H1 (cell line): Measurements from ENCODE around the gene INPPL1. TPM values are rescaled to one million over a fixed set of nuclear protein-coding genes. Genes with fewer than 3 reads are reported as not detected.

Experiments
- CTCF ChIA-PET: fragments of 300-600 bp; sonication (Branson Sonifier 250); formaldehyde crosslinking; loops from one replicate; lab custom pipeline; 2021; ENCODE audit not compliant: partially characterized antibody; lab: Charles Lee
- POLR2A ChIA-PET: fragments of 300-600 bp; sonication (Branson Sonifier 250); formaldehyde crosslinking; loops from one replicate; lab custom pipeline; 2021; ENCODE audit warnings: inconsistent platforms; ENCODE audit not compliant: partially characterized antibody; lab: Charles Lee
- DNase-seq, 2 experiments: peaks; one replicate each; pipeline versions ENCODE4 v3.0.0 to v3.0.0-alpha.2; 2010 to 2022; ENCODE audit warnings: low spot score in 2 of 2, low read depth in 1 of 2, mixed read lengths in 1 of 2
- FAIRE-seq: peaks from 2 replicates; lab custom pipeline; 2011; peaks lifted over from hg19 to GRCh38; lab: Jason Lieb, UNC
- H2AFZ ChIP-seq: 2 replicates; pipeline ENCODE4 v1.8.1; 2012; ENCODE audit warnings: low read length, inconsistent platforms
- H2AK5ac ChIP-seq: 2 replicates; pipeline ENCODE4 v1.6.1; 2013; ENCODE audit warnings: low read depth, low read length
- H2BK120ac ChIP-seq: replicated peaks from 2 replicates; pipeline ENCODE3; 2013; ENCODE audit warnings: low read depth, low read length, inconsistent platforms
- H2BK12ac ChIP-seq: 2 replicates; pipeline ENCODE4 v1.6.1; 2013; ENCODE audit warnings: low read depth, low read length
- H2BK15ac ChIP-seq: 2 replicates; pipeline ENCODE4 v1.6.1; 2013; ENCODE audit warnings: low read length
- H2BK20ac ChIP-seq: 2 replicates; pipeline ENCODE4 v1.6.1; 2013; ENCODE audit warnings: low read length
- H2BK5ac ChIP-seq: 2 replicates; pipeline ENCODE4 v1.6.1; 2013; ENCODE audit warnings: low read depth, low read length
- H3K14ac ChIP-seq: 2 replicates; pipeline ENCODE4 v1.6.1; 2013; ENCODE audit warnings: inconsistent platforms; ENCODE audit not compliant: insufficient read length
- H3K18ac ChIP-seq: 2 replicates; pipeline ENCODE4 v1.6.1; 2013; ENCODE audit warnings: low read length; ENCODE audit errors: extremely low read depth
- H3K23ac ChIP-seq: 2 replicates; pipeline ENCODE4 v1.6.1; 2013; ENCODE audit warnings: inconsistent platforms; ENCODE audit not compliant: insufficient read length
- H3K23me2 ChIP-seq: 2 replicates; pipeline ENCODE4 v1.6.1; 2013; ENCODE audit warnings: low read depth, low read length
- H3K27ac ChIP-seq: 2 replicates; pipeline ENCODE4 v1.6.1; 2011; ENCODE audit warnings: low read depth, low read length, inconsistent platforms
- H3K27me3 ChIP-seq, 4 experiments: replicated peaks in 1 of 4; 1 replicate in 1 of 4; 2 replicates in 3 of 4; pipeline versions ENCODE4 v1.6.1 to v1.8.1; 2011 to 2013; ENCODE audit warnings: low read length in 3 of 4, mild to moderate bottlenecking in 3 of 4, inconsistent platforms in 2 of 4, mixed read lengths in 2 of 4, moderate library complexity in 1 of 4; ENCODE audit not compliant: control insufficient read depth in 3 of 4, insufficient read depth in 3 of 4; ENCODE audit errors: extremely low read depth in 1 of 4
- H3K36me3 ChIP-seq, 4 experiments: 2 replicates each; pipeline versions ENCODE4 v1.6.1 to v1.8.1; 2011 to 2013; ENCODE audit warnings: mild to moderate bottlenecking in 4 of 4, low read length in 3 of 4, moderate library complexity in 2 of 4, control low read depth in 1 of 4, inconsistent platforms in 1 of 4; ENCODE audit not compliant: insufficient read depth in 4 of 4, control insufficient read depth in 2 of 4
- H3K4ac ChIP-seq: replicated peaks from 2 replicates; pipeline ENCODE3; 2013; ENCODE audit warnings: low read length, low read depth, mixed read lengths, inconsistent platforms; ENCODE audit not compliant: insufficient read length
- H3K4me1 ChIP-seq, 4 experiments: replicated peaks in 1 of 4; 1 replicate in 1 of 4; 2 replicates in 3 of 4; pipeline versions ENCODE4 v1.6.1 to v1.8.1; 2011 to 2013; ENCODE audit warnings: low read length in 3 of 4, inconsistent platforms in 2 of 4, mixed read lengths in 1 of 4; ENCODE audit not compliant: insufficient read depth in 4 of 4, control insufficient read depth in 3 of 4
- H3K4me2 ChIP-seq, 2 experiments: 2 replicates each; pipeline versions ENCODE4 v1.6.1 to v1.8.1; 2011 to 2013; ENCODE audit warnings: low read depth in 2 of 2, low read length in 2 of 2, control low read depth in 1 of 2, inconsistent platforms in 1 of 2, mild to moderate bottlenecking in 1 of 2; ENCODE audit not compliant: insufficient read depth in 1 of 2
- H3K4me3 ChIP-seq, 4 experiments: fragments of 200-600, 300-600 bp in 1 of 4; sonication (generic), shearing (Covaris generic), sonication (Bioruptor Twin) in 1 of 4; 2 replicates each; pipeline versions ENCODE4 v1.5.1 to v1.8.1; 2011 to 2016; ENCODE audit warnings: low read length in 4 of 4, low read depth in 3 of 4, control low read depth in 2 of 4, inconsistent platforms in 2 of 4, mild to moderate bottlenecking in 2 of 4, mixed read lengths in 1 of 4, moderate library complexity in 1 of 4; ENCODE audit not compliant: insufficient read depth in 2 of 4; ENCODE audit errors: extremely low read depth in 1 of 4
- H3K56ac ChIP-seq: replicated peaks from 2 replicates; pipeline ENCODE3; 2013; ENCODE audit warnings: low read depth, mild to moderate bottlenecking, mixed read lengths, low read length, inconsistent platforms; ENCODE audit not compliant: insufficient read length
- H3K79me1 ChIP-seq: 2 replicates; pipeline ENCODE4 v1.6.1; 2013; ENCODE audit warnings: low read depth, low read length, control low read depth
- H3K79me2 ChIP-seq, 2 experiments: 2 replicates each; pipeline versions ENCODE4 v1.6.1 to v1.8.1; 2012 to 2013; ENCODE audit warnings: low read length in 2 of 2, mild to moderate bottlenecking in 2 of 2, inconsistent platforms in 1 of 2; ENCODE audit not compliant: insufficient read depth in 2 of 2, control insufficient read depth in 1 of 2
- H3K9ac ChIP-seq, 4 experiments: replicated peaks in 1 of 4; 1 replicate in 1 of 4; 2 replicates in 3 of 4; pipeline versions ENCODE4 v1.6.1 to v1.8.1; 2011 to 2013; ENCODE audit warnings: low read depth in 3 of 4, low read length in 3 of 4, control low read depth in 2 of 4, mild to moderate bottlenecking in 2 of 4, moderate library complexity in 2 of 4, inconsistent platforms in 1 of 4; ENCODE audit errors: extremely low read depth in 1 of 4
- H3K9me3 ChIP-seq, 2 experiments: 2 replicates each; pipeline versions ENCODE4 v1.6.1 to v1.8.1; 2012 to 2013; ENCODE audit warnings: mild to moderate bottlenecking in 2 of 2, moderate library complexity in 2 of 2, control low read depth in 1 of 2, inconsistent platforms in 1 of 2, low read depth in 1 of 2, low read length in 1 of 2, mixed read lengths in 1 of 2; ENCODE audit not compliant: insufficient read depth in 2 of 2
- H4K20me1 ChIP-seq, 2 experiments: replicated peaks in 1 of 2; 2 replicates each; pipeline versions ENCODE3 to v1.8.1; 2011 to 2013; ENCODE audit warnings: inconsistent platforms in 2 of 2, low read length in 2 of 2, mild to moderate bottlenecking in 1 of 2; ENCODE audit not compliant: insufficient read depth in 2 of 2, control insufficient read depth in 1 of 2
- H4K5ac ChIP-seq: 2 replicates; pipeline ENCODE4 v1.6.1; 2013; ENCODE audit warnings: low read length, low read depth, mixed read lengths, inconsistent platforms; ENCODE audit not compliant: insufficient read length
- H4K8ac ChIP-seq: 2 replicates; pipeline ENCODE4 v1.8.0; 2013; ENCODE audit warnings: mild to moderate bottlenecking, moderate library complexity, low read length, inconsistent platforms; ENCODE audit not compliant: insufficient read depth; ENCODE audit errors: extremely low read depth
- H4K91ac ChIP-seq: replicated peaks from 2 replicates; pipeline ENCODE3; 2013; ENCODE audit warnings: low read length, mixed read lengths, inconsistent platforms; ENCODE audit not compliant: insufficient read length
- BACH1 ChIP-seq: IDR thresholded peaks from 2 replicates; pipeline ENCODE4 v1.6.1; 2012; ENCODE audit warnings: low read length, improper control_type of control experiment
- BRCA1 ChIP-seq: IDR thresholded peaks from 2 replicates; pipeline ENCODE4 v1.6.1; 2012; ENCODE audit warnings: low read depth, low read length, improper control_type of control experiment
- CHD2 ChIP-seq: IDR thresholded peaks from 2 replicates; pipeline ENCODE4 v1.6.1; 2012; ENCODE audit warnings: low read length, improper control_type of control experiment
- E2F6 ChIP-seq: IDR thresholded peaks from 2 replicates; pipeline ENCODE4 v1.6.1; 2012; ENCODE audit warnings: inconsistent platforms
- HDAC6 ChIP-seq: IDR thresholded peaks from one replicate; pipeline ENCODE4 v1.7.1; 2012; ENCODE audit warnings: low read depth, mild to moderate bottlenecking, inconsistent platforms, low read length, moderate library complexity
- NRF1 ChIP-seq: IDR thresholded peaks from 2 replicates; pipeline ENCODE4 v1.6.1; 2011; ENCODE audit warnings: mild to moderate bottlenecking, low read depth, low read length, improper control_type of control experiment
- PHF8 ChIP-seq: fragments of 200-600 bp; sonication (generic); conservative IDR thresholded peaks from 2 replicates; pipeline ENCODE4 v1.7.1; 2012; ENCODE audit warnings: low read depth, mild to moderate bottlenecking, inconsistent platforms, low read length, moderate library complexity
- POU5F1 ChIP-seq: IDR thresholded peaks from 2 replicates; pipeline ENCODE4 v1.6.1; 2011; ENCODE audit warnings: low read depth, mild to moderate bottlenecking, low read length, moderate library complexity
- RBBP5 ChIP-seq: IDR thresholded peaks from 2 replicates; pipeline ENCODE4 v1.7.1; 2012; ENCODE audit warnings: low read depth, mild to moderate bottlenecking, inconsistent platforms, low read length, moderate library complexity, borderline replicate concordance
- SIX5 ChIP-seq: IDR thresholded peaks from 2 replicates; pipeline ENCODE4 v1.6.1; 2011; ENCODE audit warnings: mild to moderate bottlenecking, low read depth, low read length
- SRF ChIP-seq: IDR thresholded peaks from 2 replicates; pipeline ENCODE4 v1.6.1; 2011; ENCODE audit warnings: mild to moderate bottlenecking, low read depth, low read length, moderate library complexity
- TAF7 ChIP-seq: optimal IDR thresholded peaks from 2 replicates; pipeline ENCODE3; 2011; ENCODE audit warnings: low read depth, mild to moderate bottlenecking, inconsistent platforms, low read length, moderate library complexity, borderline replicate concordance
- TBP ChIP-seq: IDR thresholded peaks from 2 replicates; pipeline ENCODE4 v1.6.1; 2011; ENCODE audit warnings: low read depth, low read length, improper control_type of control experiment
- WGBS, 2 experiments: shearing (Covaris generic) in 1 of 2; methylation state at CpG; one replicate each; pipeline versions ENCODE4 v1.1.6 to v1.1.7; 2013 to 2015; ENCODE audit warnings: low lambda C conversion rate in 2 of 2, mixed read lengths in 2 of 2, inconsistent platforms in 1 of 2, low coverage in 1 of 2, missing lambda C conversion rate in 1 of 2; ENCODE audit not compliant: insufficient replicate concordance in 2 of 2, insufficient coverage in 1 of 2, insufficient read length in 1 of 2; ENCODE audit errors: extremely low coverage in 1 of 2, missing lambda C conversion rate in 1 of 2; 5-methylcytosine and 5-hydroxymethylcytosine counted together
- polyA plus RNA-seq, 7 experiments: library from polyadenylated mRNA; depleted of rRNA in 3 of 7; stranded (reverse) in 5 of 7; unstranded in 2 of 7; fragments of >200 nt in 5 of 7; fragments of 200-250 nt in 2 of 7; gene quantifications; 1 replicate in 5 of 7; 2 replicates in 1 of 7; 4 replicates in 1 of 7; pipeline versions ENCODE4 v1.2.1 to v1.2.3, GENCODE V29; 2011 to 2013; ENCODE audit warnings: missing spikeins in 2 of 7, mixed read lengths in 2 of 7
- total RNA-seq: library from RNA; stranded (reverse); fragmentation: NEBNext Ultra II Directional; extraction: Animal tissue kit (Norgen Biotek cat#: 25700); gene quantifications from 2 replicates; pipeline ENCODE4 v1.2.1, GENCODE V29; 2021

The INPPL1 gene
- total and polyA plus RNA-seq, 2 of the 8 experiments (the other 6 are each of a cell fraction or from before 2014, with no cell fraction given) = 54.5 to 79.5 TPM

GRCh38 chr11:72251614-72252013, 27.0 kb downstream of the INPPL1 start:
- Histone ChIP-seq H4K8ac (no peak overlapping the region), H2AK5ac (no peak overlapping the region; the same call in 1 of the 2 replicates), H3K4me1 (peaks cover 0 to 3% (median 0%) of the 10 kb centered on the region in 4 experiments; a peak in 1 of 7 replicates), H2BK20ac (no peak overlapping the region), H2BK12ac (no peak overlapping the region), H3K4me2 (no peak overlapping the region), H3K9me3 (0 out of 4 replicates have a peak, but pooled peaks cover 0 to 5% of the 10 kb centered on the region in 2 experiments), H3K56ac (no peak overlapping the region), H3K27ac (no peak overlapping the region), H3K9ac (no peak overlapping the region), H3K4me3 (no peak overlapping the region), H2BK15ac (no peak overlapping the region), H3K18ac (no peak overlapping the region), H3K4ac (no peak overlapping the region), H2BK120ac (no peak overlapping the region), H3K23ac (no peak overlapping the region), H3K27me3 (peaks cover 8 to 27% (median 17%) of the 10 kb centered on the region in 4 experiments), H2BK5ac (no peak overlapping the region), H4K91ac (no peak overlapping the region), H3K36me3 (no peaks in the 10 kb centered on the region), H3K23me2 (no peaks in the 10 kb centered on the region), H3K79me1 (no peaks in the 10 kb centered on the region), H4K5ac (no peak overlapping the region), H4K20me1 (no peaks in the 10 kb centered on the region), H2AFZ (no peak overlapping the region), H3K14ac (no peak overlapping the region), H3K79me2 (no peaks in the 10 kb centered on the region)
- POLR2A ChIA-PET = interaction anchor here (0.8 kb wide), 1 partner anchor 28 kb away, joined by 3 read pairs; no protein-coding TSS in a partner anchor
- WGBS, 2 experiments = 76% methylated on average over 5 of the region's 5 CpGs; no CpG with 5 or more reads in 1 of the 2 experiments
- CTCF ChIA-PET = interaction anchor here (0.6 to 1.7 kb wide), 7 partner anchors 13 to 212 kb away, joined by 3 to 6 read pairs (median 3); no protein-coding TSS in a partner anchor
- DNase-seq (no peak), FAIRE-seq (no peak)
- TF ChIP-seq BACH1 = no peak
- no peak for TF ChIP-seq SRF
- TF ChIP-seq TBP = no peak
- TF ChIP-seq BRCA1 = no peak
- TF ChIP-seq POU5F1 = no peak
- TF ChIP-seq SIX5 = no peak
- TF ChIP-seq E2F6 = no peak
- no peak for TF ChIP-seq NRF1
- no peak for TF ChIP-seq CHD2
- TF ChIP-seq RBBP5 = no peak
- TF ChIP-seq HDAC6 = no peak
- TF ChIP-seq PHF8 = no peak
- no peak for TF ChIP-seq TAF7
